ENCODE data around the gene FARP1. TPM values are rescaled to one million over a fixed set of nuclear protein-coding genes. Genes with fewer than 3 reads are reported as not detected.
"Not testable (repeated sequence)": the region's sequence is repeated elsewhere in the genome, so short reads cannot be mapped to it uniquely, and the experiment has no call there.

Gene FARP1
- polyA plus RNA-seq, 5 donors = 111 to 145 (median 112) TPM

DNA sequence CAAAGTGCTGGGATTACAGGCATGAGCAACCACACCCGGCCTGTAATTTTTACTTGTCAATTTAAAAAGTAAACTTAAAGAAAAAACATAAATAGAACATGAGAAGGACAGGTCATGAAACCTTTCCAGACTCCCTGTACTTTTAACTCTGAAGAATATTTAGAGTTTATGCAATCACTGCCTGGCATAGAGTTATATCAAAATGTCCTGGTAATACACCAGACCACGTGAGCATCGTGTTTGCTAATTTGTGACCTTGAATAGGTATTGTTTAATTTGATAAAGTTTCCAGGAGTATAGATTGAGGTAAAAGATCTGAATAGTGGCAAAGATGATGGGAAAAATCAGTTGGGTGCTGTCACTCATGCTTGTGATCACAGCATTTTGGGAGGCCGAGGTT lies 115.3 kb downstream of the FARP1 start:
- no peak for DNase-seq

DNA sequence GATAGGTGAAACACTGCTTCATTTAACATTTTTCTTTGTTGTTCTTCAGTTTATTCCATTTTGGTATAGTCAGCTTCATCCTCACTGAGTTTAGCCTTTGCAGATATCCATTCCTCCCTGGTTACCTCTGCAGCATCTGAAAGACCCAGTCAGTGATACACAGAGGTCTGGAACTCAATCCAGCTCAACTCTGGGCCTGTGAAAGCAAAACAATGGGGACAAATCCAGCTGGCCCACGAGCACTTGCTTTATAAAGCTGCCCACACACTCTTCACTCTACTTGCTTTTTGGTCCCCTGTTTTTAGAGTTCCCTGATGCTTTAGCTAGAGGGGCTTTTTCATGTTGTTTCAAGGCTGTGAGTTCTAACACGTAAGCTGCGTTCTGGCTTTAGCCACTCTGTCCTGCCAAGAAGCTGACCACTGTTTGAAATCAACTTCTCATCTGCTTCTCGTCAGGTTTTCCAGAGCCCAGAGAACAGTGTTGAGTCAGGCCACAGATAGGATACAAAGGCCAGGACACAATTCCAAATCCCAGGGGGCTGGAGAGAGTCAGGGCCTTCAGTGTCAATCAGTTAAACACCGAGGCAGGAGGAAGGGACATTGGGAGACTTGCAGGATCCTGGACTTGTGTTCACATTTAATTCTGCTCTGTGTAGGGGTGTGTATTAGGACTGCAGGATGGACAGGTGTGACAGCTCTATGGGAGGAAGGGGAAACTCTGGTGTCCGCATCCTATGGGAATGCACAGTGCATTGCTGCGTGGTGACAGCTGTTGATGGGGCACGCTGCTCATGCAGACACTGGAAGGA lies 117.7 kb downstream of the FARP1 start:
- DNase-seq = no peak

DNA sequence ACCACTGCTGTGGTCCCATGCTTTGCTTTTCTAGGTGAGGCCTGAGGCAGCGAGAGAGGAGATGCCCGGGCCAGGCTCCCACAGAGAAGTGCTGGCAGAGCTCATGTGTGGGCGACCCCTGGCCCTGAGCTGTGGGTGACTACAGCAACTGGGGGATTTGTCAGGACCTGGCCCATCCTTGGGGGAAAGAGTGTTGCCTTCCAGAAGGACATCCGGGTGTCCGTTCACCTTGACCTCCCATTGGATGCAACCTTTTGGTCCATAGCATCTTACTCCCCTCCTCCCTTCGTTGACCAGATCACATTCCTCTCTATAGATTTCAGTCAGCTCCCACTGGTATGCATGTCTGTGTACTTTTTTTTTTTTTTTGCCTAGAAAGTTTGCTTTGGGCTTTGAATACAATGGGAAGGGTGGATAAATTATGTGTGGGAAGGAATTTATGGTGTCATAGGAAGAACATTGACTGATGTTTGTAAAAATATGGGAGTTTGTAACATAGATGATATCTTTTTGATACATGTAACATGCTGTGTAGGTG lies 118.3 kb downstream of the FARP1 start:
- DNase-seq = no peak

DNA sequence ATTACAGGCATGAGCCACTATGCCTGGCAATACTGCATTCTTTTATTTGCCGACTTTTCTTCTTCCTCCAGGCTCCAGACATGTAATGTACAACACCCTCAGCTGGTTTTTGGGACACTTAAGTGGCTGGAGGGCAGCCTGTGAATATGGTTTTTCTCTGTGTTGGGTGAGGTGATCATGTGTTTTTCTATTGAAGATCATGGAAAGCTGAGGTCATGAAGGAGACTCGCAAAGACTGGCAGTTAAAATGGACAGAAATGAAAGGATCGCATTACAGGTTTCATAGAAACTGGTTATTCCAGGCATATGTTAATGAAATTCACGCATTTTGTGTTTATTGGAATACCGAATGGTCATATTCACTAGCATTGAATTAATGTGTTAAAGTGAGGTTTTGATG lies 119.4 kb downstream of the FARP1 start:
- DNase-seq = no peak

DNA sequence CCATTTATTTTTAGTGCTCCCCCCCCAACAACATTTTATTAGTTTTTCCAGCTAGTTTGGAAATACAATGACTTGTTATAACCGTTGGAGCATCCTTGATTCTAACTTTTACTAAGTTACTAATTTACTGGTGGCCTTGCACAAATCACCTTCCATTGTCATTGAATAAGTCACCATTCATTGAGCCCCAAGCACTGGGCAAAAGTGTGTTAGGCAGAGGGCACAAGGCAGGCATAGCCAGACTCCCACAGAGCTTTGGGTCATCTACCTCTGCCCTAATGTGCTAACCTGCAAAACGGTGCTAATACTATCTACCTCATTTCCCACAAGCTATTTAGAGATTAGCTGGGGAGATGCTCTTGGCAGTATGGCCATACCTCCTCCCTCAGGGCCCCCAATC lies 120.9 kb downstream of the FARP1 start:
- no peak for DNase-seq

DNA sequence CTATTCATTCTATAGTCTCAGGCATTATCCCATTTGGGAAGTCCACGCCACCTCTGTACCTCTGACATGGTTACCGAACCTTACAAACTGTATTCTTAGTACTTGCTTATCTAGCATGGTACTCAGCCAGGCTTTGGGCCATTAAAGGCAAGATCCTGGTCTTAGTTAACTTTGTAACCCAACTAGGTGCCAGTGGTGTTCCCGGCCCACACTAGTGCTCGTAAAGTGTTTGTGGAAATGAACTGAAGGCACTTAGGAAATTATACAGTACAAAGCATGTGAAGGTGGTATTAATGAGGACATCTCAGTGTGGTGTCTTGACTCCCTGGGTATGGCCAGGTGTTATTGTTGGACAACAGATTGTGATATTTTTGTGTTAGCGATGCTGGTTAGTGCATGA lies 122.0 kb downstream of the FARP1 start:
- DNase-seq = no peak

DNA sequence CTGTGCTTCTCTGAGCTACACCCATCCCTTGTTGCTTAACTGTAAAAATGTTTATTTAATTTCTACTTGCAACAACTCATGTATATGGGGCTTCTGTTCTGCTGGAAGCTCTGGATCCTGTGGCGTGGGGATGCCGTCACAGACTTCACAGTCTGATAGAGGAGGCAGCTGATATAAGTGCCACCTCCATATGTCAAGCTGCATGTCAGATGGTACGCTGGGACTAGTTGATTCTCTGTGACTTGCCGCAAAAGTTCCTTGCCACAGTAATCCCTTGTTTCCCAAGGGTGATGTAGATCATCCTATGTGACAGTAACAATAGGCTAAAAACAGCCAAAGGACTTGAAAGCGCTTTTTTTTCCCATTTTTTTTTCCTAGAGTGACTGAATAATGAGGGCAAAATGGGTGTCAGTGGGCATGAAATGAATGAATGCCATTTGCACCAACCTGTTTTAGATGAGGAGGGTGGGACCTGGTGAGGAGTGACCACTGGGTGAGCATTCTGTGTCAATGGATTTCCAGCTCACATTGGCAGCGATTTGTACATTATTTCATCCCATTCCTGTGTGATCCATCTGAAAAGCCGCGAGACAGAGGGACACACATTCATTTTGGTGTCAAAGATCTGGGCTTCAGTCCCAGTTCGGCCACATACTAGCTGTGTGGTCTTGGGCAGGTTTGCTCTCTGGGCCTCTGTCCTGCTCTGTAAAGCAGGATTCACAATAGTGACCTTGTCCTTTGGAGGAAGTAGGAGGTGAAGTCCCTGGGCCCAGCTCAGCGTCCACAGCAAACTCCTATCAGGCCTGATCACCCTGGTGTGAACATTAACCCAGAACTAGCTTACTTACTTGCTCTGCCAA lies 123.0 kb downstream of the FARP1 start:
- peak in 1 of 2 donors; percentile 40 for DNase-seq

DNA sequence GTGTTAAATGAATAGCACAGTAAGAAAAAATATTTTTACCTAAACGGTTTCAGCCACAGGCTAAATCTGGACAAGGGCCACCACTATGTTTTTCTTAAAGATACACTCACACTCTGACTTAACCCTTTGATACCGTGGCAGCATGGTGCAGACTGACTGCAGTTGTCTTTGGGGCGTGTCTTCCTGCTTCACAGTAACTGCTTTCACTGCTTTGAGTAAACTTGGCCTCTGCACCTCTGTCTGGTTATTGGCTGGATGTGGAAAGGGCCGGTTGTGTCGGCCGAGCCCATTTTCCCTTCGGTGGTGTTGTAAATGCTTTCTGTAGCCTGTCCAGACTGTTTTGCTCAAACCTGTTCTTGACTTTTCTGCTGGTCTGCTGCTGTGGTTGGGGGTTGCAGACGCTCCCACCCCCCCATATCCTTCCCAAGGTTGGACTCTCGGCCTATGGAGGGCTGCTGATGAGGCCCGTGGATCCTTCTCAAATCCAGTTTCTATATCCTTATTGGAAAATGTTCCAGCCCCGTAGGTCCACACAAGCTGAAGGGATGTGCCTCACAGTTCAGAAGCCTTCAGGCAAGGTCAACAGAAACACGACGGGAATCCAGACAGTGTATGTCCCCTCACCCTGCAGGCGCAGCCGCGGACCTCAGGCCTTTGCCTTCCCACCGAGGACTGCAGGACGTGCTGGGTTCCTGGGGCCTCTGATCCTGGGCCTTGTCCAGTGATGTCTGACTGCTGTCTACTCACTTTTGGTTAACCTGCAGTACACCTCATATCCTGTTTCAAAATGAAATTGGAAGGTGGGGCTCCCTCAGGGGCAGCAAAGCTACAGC lies 124.4 kb downstream of the FARP1 start:
- DNase-seq = peak in 1 of 2 donors; percentile 45

DNA sequence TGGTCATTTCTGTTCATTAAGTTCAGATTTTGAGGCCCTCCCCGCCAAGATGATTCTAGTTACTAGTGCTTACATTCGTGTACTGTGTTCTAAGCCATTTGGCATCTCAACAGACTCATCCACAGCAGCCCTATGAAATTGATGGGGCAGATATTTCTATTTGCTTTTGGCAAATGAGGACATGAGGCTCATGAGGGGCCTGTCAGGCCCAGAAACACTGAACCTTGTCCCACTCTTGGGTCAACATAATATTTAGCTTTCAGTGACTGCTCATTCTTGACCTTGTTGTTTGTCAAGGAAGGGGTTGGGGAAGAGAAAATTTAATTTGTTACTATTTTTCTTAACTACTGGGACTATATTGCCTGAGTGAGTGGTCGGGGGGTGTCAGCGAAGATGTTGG lies 126.5 kb downstream of the FARP1 start:
- DNase-seq = no peak

DNA sequence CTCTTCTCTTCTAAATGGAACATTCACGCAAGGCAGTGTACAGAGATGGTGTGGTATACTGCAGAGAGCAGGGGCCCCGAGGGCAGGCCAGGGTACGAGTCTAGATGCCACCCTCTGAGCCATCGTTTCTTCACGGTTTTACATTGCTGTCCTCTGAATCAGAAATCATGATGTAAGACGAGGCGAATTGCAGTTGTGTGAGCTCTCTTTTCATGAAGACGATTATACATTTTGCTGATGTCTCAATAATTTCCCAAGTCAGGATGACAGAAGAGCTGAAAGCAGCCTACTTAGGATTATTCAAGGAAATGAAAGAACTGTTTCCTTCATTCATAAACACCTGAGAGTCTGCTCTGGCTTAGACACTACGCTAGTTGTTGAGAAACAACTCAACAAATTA lies 127.9 kb downstream of the FARP1 start:
- no peak for DNase-seq

DNA sequence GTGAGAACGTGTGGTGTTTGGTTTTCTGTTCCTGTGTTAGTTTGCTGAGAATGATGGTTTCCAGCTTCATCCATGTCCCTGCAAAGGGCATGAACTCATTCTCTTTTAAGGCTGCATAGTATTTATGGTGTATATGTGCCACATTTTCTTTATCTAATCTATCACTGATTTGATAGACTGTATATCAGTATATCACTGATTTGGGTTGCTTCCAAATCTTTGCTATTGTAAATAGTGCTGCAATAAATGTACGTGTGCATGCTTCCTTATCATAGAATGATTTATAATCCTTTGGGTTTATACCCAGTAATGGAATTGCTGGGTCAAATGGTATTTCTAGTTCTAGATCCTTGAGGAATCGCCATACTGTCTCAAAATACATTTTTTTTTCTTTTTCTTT lies 128.8 kb downstream of the FARP1 start:
- not testable (repeated sequence) for DNase-seq

DNA sequence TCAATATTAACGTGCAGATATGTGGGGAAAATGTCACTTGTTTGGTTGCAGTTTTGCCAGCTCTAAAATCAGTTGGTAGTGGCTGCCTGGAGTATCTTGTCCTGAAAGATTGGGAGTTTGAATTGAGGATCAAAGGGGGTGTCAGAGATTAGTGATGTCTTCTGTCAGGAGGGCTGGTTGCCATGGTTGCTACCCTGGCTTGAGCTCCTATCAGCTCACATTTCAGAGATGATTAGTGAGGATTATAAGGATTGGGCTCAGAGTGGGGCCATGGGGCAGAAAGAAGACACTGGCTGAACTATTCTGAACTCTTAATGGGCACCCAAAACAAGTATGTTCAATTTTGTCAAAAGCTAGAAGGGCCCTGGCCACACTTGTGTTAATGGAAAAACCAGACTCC lies 129.7 kb downstream of the FARP1 start:
- no peak for DNase-seq

DNA sequence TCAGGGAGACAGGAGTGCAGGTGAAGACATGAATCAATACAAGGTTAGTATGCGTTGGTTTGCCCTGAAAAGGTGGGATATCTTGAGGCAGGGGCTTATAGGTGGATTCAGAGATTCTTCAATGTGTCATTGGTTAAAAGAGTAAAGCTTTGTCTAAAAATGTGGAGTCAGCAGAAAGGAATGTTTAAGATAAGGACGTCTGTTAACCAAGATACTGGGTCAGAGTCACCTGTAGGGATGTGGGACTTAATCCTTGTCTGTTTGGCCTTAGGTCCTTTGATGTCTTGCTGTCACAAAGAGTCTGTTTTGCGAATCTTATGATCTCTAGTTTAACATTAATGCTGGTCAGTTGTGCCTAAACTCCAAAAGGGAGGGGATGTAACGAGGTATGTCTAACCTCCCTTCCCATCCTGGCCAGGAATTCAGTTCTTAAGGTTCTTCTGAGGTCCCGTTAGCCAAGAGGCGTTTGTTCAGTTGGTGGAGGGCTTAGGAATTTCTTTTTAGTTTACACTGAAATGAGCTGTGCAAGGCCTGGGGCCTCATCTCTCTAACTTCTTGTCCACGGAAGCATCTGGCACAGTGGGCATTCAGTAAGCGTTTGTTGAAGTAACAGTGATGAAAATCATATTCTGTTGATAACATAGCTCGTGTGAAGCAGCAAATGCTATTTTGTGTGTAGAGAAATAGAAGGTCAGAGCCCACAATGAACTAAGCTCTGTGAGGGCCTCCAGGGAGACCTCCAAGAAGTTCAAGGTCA lies 130.4 kb downstream of the FARP1 start:
- no peak for DNase-seq

DNA sequence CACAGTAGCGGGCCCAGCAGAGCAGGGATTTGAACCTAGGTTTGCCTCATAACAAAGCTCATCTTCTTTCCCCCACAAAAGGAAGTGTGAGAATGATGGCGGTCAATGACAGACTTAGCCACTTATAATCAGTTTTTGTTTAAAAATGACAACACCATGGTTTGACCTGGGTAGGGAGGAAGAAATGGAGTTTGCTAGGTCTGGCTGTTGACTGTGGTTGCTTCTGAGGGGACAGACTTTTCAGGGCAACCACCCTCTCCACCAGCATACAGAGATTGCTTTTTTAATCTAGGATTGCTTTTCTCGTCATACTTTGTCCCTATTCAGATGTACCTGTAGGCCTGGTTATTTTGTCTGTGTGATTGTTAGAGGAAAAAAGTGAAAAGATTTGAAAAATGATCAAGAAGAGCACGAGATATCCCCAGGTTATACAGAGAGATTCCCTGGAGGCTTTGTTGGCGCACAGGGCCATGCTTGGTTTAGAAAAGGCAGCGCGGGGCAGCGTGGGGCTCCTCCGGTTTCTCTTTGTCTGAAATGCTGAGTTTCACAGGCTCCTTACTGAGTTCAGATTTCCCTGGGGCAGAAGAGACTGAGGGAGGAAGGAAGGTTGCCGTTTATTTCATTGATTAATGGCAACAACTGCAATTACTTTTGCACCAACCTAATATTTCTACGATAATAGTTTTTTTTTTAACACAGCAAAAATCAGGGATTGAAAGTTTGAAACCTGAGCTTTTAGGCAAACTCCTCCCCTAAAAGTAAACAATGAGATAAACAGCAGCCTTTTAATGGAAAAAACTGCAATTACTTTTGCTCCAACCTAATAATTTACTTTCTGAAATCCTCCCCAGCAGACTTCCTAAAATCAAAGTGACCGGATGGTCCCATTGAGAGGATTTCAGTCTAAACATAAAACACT lies 131.2 kb downstream of the FARP1 start:
- peak in 1 of 2 donors; percentile 36 for DNase-seq

DNA sequence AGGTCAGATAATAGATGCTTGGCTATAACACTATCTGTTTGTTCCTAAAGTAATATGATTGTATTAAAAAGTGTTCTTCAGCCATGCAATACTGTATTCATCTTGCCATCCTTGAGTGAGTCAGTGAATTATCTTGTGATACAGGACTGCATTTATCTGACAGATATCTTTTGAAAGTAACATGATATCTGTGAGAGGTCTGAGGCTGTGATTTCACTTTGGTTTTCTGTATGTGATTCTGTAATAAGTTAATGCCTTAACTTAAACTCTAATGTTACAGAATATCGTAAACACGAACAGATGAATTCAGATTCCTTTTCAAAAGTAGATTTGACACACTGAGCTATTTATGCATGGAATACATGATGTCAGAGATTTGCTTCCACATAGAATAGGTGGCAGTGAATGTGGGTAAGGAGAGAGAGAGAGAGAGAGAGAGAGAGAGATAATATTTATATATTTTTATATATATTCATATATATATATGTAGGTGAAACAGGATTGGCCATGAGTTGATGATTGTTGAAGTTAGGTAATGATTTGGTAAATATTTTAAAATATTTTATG lies 132.1 kb downstream of the FARP1 start:
- DNase-seq = no peak

DNA sequence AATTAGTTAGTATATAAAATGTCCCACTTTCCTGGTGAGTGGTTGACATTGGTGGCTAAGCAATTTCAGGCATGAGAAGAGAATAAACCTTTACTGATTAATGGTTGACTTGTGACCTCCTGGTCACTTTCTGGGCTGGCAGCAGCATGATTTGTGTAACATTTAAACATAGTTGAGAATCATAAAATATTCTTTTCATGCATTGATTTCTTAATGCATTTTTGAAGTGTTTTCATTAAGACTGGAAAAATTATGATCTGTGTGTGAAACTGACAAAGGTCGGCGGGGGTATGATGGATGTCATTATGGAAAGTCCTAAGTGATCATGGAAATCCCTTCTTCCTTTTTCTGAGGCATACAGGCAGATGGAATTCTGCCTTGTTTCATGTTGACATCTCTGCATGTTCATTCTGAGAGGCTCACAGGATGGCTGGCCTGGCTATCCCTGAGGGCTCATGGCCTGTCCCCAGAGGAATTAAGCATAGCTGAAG lies 132.8 kb downstream of the FARP1 start:
- no peak for DNase-seq

DNA sequence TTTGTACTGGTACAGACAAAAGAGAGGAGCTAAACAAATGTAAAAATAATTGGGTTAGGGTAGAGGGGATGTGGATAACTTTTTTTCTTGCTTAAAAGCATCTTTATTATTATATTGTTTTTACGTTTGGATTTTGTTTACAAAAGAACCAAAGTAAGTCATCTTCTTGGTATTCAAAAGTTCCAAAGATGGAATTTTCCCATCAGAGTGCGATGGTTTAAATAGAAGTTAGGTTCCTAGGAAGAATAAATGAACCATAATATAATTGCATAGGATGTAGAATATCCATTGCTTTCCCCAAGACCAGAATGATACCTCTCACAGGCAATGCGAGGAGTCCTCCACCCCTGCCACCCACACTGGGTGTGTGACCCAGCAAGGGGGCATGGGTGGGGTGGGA lies 133.6 kb downstream of the FARP1 start:
- no peak for DNase-seq

DNA sequence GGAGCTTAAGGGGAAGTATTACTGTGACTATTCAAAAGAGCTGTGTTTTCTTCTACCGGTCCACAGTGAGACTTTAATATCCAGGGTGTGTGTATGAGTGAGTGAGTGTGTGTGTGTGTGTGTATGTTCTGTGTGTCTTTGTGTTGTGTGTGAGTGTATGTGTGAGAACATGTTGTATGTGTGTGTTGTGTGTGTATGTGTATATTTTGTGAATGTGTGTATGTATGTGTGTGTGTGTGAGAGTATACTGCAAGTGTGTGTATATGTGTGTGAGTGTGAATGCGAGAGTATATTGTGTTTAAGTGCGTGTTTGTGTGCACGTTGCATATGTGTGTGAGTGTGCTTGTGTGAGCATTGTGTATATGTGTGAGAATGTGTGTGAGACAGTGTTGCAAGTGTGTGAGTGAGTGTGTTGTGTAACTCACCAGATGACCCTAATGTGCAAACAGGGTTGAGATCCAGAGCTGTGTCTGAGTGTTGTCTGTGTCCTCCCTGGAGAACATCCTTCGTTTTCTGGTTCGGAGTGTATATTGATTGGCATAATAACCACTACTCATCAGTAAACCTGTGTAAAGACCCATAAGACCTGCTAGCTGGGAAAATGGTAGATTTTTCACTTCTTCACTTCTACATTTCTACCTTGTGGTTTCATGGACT lies 135.3 kb downstream of the FARP1 start:
- DNase-seq = no peak

All from right lung (tissue), 5 donors.